Bladder microvascular endothelial cell (primary cell): ENCODE measurements around the gene DPM3. TPM values are rescaled to one million over a fixed set of nuclear protein-coding genes. Genes with fewer than 3 reads are reported as not detected.

Experiments used
- total RNA-seq: library from RNA; depleted of rRNA; stranded (reverse); fragments of >200 nt; gene quantifications from 2 replicates; pipeline ENCODE4 v1.2.3, GENCODE V29; 2014

The DPM3 gene
- 20.9 and 56.7 TPM in 2 replicates for total RNA-seq

DNA sequence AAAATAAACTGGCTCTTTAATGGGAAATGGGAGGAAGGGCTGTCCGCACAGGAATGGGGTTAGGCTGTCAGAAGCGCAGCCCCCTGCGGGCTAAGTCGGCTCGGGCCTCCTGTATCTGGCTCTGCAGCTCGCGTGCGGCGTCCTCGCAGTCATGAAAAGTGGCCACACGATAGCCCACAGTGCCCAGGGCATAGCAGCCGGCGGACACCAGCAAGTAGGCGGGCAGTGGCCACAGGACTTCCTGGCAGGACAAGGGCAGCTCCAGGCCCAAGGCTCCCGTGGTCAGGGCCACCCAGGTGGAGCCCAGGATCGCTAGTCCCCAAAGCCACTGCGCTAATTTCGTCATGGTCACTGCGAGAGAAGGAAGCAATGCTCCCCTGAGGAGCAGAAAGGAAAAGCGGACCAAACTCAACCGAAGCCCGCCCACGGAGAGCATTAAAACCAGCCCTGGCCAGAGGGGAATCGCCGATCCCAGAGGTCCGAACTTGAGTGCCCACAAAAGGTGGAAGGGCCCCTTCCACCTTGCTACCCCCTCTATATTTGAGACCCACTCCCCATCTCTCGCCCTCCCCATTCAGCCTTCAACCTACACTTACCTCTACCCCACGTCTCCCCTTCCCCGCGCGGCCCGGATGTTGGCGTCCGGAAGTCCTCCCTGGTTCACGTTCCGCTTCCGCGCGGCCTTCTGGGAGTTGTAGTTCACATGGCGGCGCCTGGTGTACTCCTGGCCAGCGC, at the start of gene DPM3:
Gene DPM3 (minus strand): TSS at position 637 of the 735 bp plus-strand sequence. CDS start 291 bp downstream, at position 346.

DNA sequence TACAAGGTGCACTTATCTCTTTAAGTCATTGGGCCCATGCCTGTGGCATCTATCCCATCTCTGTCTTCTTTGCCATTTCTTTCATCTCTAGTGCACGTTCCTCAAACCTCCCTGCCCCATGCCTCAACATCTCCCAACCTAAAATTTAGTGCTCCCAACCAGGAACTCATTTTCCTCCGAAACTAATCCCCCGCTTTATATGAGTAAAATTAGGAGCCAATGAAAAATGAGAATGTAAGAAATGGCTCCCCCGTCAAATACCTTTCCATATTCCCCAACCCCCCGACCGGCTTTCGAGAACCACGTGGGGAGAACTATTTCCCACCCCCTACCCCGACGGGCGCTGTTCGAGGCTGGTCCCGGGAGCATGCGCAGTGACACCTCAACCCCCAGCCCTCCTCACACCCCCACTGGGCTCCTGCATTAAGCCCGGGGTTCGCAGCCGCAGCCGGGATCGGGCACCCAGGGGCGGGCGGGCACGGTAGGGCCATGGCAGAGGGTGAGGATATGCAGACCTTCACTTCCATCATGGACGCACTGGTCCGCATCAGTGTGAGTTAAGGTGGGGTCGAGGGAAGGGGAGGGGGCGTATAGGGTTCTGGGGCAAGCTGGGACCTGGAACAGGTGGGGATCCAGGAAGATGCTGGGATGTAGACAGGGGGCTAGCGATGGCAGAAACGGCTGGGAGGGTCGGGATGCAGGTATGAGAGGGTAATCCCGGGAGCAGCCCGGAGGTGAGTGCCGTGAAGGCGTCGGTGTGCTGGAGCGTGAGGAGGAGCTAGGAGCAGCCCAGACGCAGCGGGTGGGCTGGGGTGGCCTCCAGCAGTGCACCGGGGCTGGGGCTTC, 33.4 kb upstream of the DPM3 start, which contains the start of gene TRIM46:
Gene TRIM46 (plus strand): TSS at position 372 of the 846 bp plus-strand sequence. CDS start 118 bp downstream, at position 490.

GRCh38 chr1:155172732-155173477, 32.6 kb upstream of the DPM3 start, which contains the start of gene KRTCAP2:
KRTCAP2 (minus strand) TSS chr1:155173304; CDS start chr1:155173224, 80 bp downstream.

GRCh38 chr1:155135415-155136028, 4.8 kb downstream of the DPM3 start, which contains the start of gene SLC50A1:
SLC50A1 (plus strand) TSS chr1:155135852; CDS start chr1:155135912, 60 bp downstream.

DNA sequence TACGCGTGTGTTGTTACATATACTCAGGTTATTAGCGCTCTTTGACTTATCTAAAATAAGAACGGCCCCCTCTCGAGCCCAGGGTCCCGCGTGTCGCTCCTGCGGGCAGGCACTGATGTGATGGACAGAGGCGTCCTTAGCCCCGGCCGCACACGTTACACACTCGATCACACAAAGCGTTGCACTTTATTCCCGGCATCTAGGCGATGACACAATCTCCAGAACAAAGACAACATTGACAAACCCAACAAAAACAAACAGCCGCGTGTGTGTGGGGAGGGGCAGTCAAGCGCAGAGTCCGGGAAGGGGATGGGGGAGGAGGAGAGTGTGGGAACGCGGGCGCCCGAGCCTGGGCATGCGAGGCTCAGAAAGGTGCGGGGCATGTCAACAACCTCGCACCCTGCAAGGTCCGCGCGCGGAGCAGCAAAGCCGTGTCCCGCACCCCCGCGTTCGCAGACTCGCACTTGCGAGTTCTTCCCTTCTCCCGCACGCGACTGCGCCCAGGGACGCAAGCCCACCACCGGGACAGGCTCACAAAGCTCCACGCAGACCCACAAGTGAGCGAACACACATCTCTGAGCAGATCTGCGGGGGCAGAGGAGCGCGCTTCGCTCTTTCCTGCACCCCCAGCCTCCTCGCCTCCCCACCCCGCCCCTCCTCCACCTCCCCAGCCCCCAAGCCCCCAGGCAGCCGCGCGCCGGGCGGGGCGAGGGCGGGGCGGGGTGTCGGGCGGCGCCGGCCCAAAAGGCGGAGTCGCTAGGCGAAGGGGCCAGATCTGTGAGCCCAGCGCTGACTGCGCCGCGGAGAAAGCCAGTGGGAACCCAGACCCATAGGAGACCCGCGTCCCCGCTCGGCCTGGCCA, 13.0 kb downstream of the DPM3 start, which contains the start of gene EFNA1:
Gene EFNA1 (plus strand): TSS at position 772 of the 862 bp plus-strand sequence. CDS start 102 bp downstream, outside the sequence.

Other genes with a start within 250 kb of the DPM3 start
- 8.6 and 10.6 TPM in 2 replicates for gene PMVK, start 203.8 kb downstream of the DPM3 start, total RNA-seq
- gene PBXIP1, start 184.4 kb downstream of the DPM3 start, total RNA-seq: 74.6 and 104 TPM in 2 replicates
- 7.7 and 18.3 TPM in 2 replicates for gene PYGO2, start 178.7 kb downstream of the DPM3 start, total RNA-seq
- gene SHC1, start 169.8 kb downstream of the DPM3 start, total RNA-seq: 159 and 342 TPM in 2 replicates
- gene CKS1B, start 165.8 kb downstream of the DPM3 start, total RNA-seq: 56.2 and 86.6 TPM in 2 replicates
- 16.8 and 25.1 TPM in 2 replicates for gene FLAD1, start 157.2 kb downstream of the DPM3 start, total RNA-seq
- gene LENEP, start 146.9 kb downstream of the DPM3 start, total RNA-seq: 0.76 TPM in 1 of 2 replicates, not detected in the other
- 7.6 and 11.1 TPM in 2 replicates for gene ZBTB7B, start 137.7 kb downstream of the DPM3 start, total RNA-seq
- gene DCST2, start 106.8 kb downstream of the DPM3 start, total RNA-seq: under 0.01 and 0.13 TPM in 2 replicates
- gene DCST1, start 106.7 kb downstream of the DPM3 start, total RNA-seq: not detected in 2 replicates
- 241 and 324 TPM in 2 replicates for gene ADAM15, start 89.2 kb downstream of the DPM3 start, total RNA-seq
- gene EFNA4, start 76.8 kb downstream of the DPM3 start, total RNA-seq: 4.2 and 13.6 TPM in 2 replicates
- gene EFNA3, start 61.7 kb downstream of the DPM3 start, total RNA-seq: 1.3 and 1.8 TPM in 2 replicates
- 99.7 and 161 TPM in 2 replicates for gene EFNA1, start 12.7 kb downstream of the DPM3 start, total RNA-seq
- 22.8 and 26.1 TPM in 2 replicates for gene SLC50A1, start 4.7 kb downstream of the DPM3 start, total RNA-seq
- 96.2 and 98.4 TPM in 2 replicates for gene KRTCAP2, start 32.8 kb upstream of the DPM3 start, total RNA-seq
- gene TRIM46, start 33.3 kb upstream of the DPM3 start, total RNA-seq: 1.6 and 4.5 TPM in 2 replicates
- 9.4 and 18.5 TPM in 2 replicates for gene THBS3, start 67.4 kb upstream of the DPM3 start, total RNA-seq
- 30.3 and 31.6 TPM in 2 replicates for gene MTX1, start 68.2 kb upstream of the DPM3 start, total RNA-seq
- 3.4 and 7.2 TPM in 2 replicates for gene ENTREP3, start 115.0 kb upstream of the DPM3 start, total RNA-seq
- gene SCAMP3, start 121.8 kb upstream of the DPM3 start, total RNA-seq: 27.2 and 45.4 TPM in 2 replicates
- 15.5 and 45.7 TPM in 2 replicates for gene CLK2, start 133.0 kb upstream of the DPM3 start, total RNA-seq
- gene HCN3, start 136.9 kb upstream of the DPM3 start, total RNA-seq: 0.32 and 1.0 TPM in 2 replicates
- 0.06 TPM in 1 of 2 replicates, not detected in the other for gene PKLR, start 160.9 kb upstream of the DPM3 start, total RNA-seq
- 337 and 454 TPM in 2 replicates for gene FDPS, start 168.3 kb upstream of the DPM3 start, total RNA-seq
- gene RUSC1, start 180.4 kb upstream of the DPM3 start, total RNA-seq: 11.3 and 12.4 TPM in 2 replicates